ENCODE measurements around the gene SS18L1.

GRCh38 chr20:62212299-62212698 is 68.7 kb downstream of the SS18L1 start:
- TF ChIP-seq REST (IDR thresholded peaks at IDR 0.05; ENCODE audit: insufficient replicate concordance, low read depth) (no peak), POLR2AphosphoS5 (IDR thresholded peaks at IDR 0.05; ENCODE audit: low read depth) (no peak), SPI1 (IDR thresholded peaks at IDR 0.05; ENCODE audit: borderline replicate concordance, low read depth) (no peak)
- TF ChIP-seq, protein P1, sequence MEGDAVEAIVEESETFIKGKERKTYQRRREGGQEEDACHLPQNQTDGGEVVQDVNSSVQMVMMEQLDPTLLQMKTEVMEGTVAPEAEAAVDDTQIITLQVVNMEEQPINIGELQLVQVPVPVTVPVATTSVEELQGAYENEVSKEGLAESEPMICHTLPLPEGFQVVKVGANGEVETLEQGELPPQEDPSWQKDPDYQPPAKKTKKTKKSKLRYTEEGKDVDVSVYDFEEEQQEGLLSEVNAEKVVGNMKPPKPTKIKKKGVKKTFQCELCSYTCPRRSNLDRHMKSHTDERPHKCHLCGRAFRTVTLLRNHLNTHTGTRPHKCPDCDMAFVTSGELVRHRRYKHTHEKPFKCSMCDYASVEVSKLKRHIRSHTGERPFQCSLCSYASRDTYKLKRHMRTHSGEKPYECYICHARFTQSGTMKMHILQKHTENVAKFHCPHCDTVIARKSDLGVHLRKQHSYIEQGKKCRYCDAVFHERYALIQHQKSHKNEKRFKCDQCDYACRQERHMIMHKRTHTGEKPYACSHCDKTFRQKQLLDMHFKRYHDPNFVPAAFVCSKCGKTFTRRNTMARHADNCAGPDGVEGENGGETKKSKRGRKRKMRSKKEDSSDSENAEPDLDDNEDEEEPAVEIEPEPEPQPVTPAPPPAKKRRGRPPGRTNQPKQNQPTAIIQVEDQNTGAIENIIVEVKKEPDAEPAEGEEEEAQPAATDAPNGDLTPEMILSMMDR (IDR thresholded peaks at IDR 0.05; ENCODE audit: insufficient read depth, low read length): no peak
